PC-3 (cell line): Measurements from ENCODE around the gene ZNF681. TPM values are rescaled to one million over a fixed set of nuclear protein-coding genes. Genes with fewer than 3 reads are reported as not detected.
"Not testable (repeated sequence)": the region's sequence is repeated elsewhere in the genome, so short reads cannot be mapped to it uniquely, and the experiment has no call there.

ENCODE experiments used
- ATAC-seq: fragments of 200-7000 bp; cut with Tn5 transposase; 2 replicates; pipeline ENCODE4 v1.9.1; 2020; ENCODE audit warnings: mild to moderate bottlenecking, moderate library complexity
- BruUV-seq: library from RNA; stranded (reverse); fragments of 400-500 nt; replicated peaks from 2 replicates; lab custom pipeline; 2021; lab: Mats Ljungman, UMichigan
- CTCF ChIA-PET: fragments of 300-600 bp; sonication (Branson Sonifier 250); formaldehyde crosslinking; loops from one replicate; lab custom pipeline; 2022; ENCODE audit warnings: antibody characterized with exemption; lab: Charles Lee
- POLR2A ChIA-PET: fragments of 300-600 bp; sonication (Branson Sonifier 250); formaldehyde crosslinking; loops from one replicate; lab custom pipeline; 2022; ENCODE audit warnings: antibody characterized with exemption; ENCODE audit not compliant: unreplicated experiment; lab: Charles Lee
- DNase-seq: peaks from one replicate; pipeline ENCODE4 v3.0.0-alpha.2; 2015
- H2AFZ ChIP-seq: fragments of 300-600 bp; sonication (generic); 2 replicates; pipeline ENCODE4 v1.6.0; 2016; ENCODE audit warnings: antibody characterized with exemption, low read length
- H3F3A ChIP-seq: fragments of 300-600 bp; sonication (generic); one replicate; pipeline ENCODE4 v1.6.0; 2017; ENCODE audit warnings: antibody characterized with exemption, low read length, control low read depth, mild to moderate bottlenecking; ENCODE audit not compliant: unreplicated experiment
- H3K27ac ChIP-seq: fragments of 300-600 bp; sonication (generic); 2 replicates; pipeline ENCODE4 v1.5.1; 2016; ENCODE audit warnings: mild to moderate bottlenecking, low read length
- H3K27me3 ChIP-seq: fragments of 300-600 bp; sonication (generic); 2 replicates; pipeline ENCODE4 v1.6.1; 2016; ENCODE audit warnings: low read length, mixed read lengths
- H3K36me3 ChIP-seq: fragments of 300-600 bp; sonication (generic); 2 replicates; pipeline ENCODE4 v1.6.1; 2016; ENCODE audit warnings: low read depth, mixed run types, low read length, mixed read lengths
- H3K4me1 ChIP-seq: fragments of 300-600 bp; sonication (generic); 2 replicates; pipeline ENCODE4 v1.5.1; 2016; ENCODE audit warnings: low read length; ENCODE audit not compliant: insufficient read depth
- H3K4me2 ChIP-seq: fragments of 300-600 bp; sonication (generic); 2 replicates; pipeline ENCODE4 v1.6.0; 2016; ENCODE audit warnings: low read length
- H3K4me3 ChIP-seq: fragments of 300-600 bp; sonication (generic); 2 replicates; pipeline ENCODE4 v1.5.1; 2016; ENCODE audit warnings: mild to moderate bottlenecking, low read length, mixed read lengths
- H3K79me2 ChIP-seq: fragments of 300-600 bp; sonication (generic); 2 replicates; pipeline ENCODE4 v1.6.1; 2017; ENCODE audit warnings: low read length, mixed read lengths
- H3K9ac ChIP-seq: fragments of 300-600 bp; sonication (generic); 2 replicates; pipeline ENCODE4 v1.6.0; 2016; ENCODE audit warnings: mild to moderate bottlenecking, low read length
- H3K9me2 ChIP-seq: fragments of 300-600 bp; sonication (generic); replicated peaks from 2 replicates; pipeline ENCODE4 v1.6.1; 2016; ENCODE audit warnings: mixed run types, low read length, mixed read lengths
- H3K9me3 ChIP-seq: fragments of 300-600 bp; sonication (generic); 2 replicates; pipeline ENCODE4 v1.6.1; 2016; ENCODE audit warnings: low read length, mixed read lengths
- H4K20me1 ChIP-seq: fragments of 300-600 bp; sonication (generic); 2 replicates; pipeline ENCODE4 v1.6.1; 2016; ENCODE audit warnings: low read length, mixed read lengths
- CTCF ChIP-seq: fragments of 300-600 bp; sonication (generic); conservative IDR thresholded peaks from 2 replicates; pipeline ENCODE4 v1.5.1; 2017; ENCODE audit warnings: antibody characterized with exemption, low read depth, mild to moderate bottlenecking, low read length
- EZH2 ChIP-seq: fragments of 300-600 bp; sonication (generic); IDR thresholded peaks from one replicate; pipeline ENCODE4 v1.6.1; 2017; ENCODE audit warnings: antibody characterized with exemption, mild to moderate bottlenecking, low read length; ENCODE audit not compliant: unreplicated experiment
- EZH2phosphoT487 ChIP-seq: fragments of 300-600 bp; sonication (generic); IDR thresholded peaks from 2 replicates; pipeline ENCODE4 v1.6.1; 2018; ENCODE audit warnings: mild to moderate bottlenecking, antibody characterized with exemption, low read length, borderline replicate concordance
- intact Hi-C: fragments of 100-400 bp; cut with micrococcal nuclease; formaldehyde crosslinking; loops from 2 replicates; pipeline ENCODE4 v1.9.0; 2023
- total RNA-seq: library from RNA; depleted of rRNA; stranded (reverse); fragments of >200 nt; gene quantifications from 2 replicates; pipeline ENCODE4 v1.2.3, GENCODE V29; 2014

The ZNF681 gene
- total RNA-seq, 1 experiment from 2014 or later, result 2.6 TPM

GRCh38 chr19:23706657-23707056 lies 52.0 kb downstream of the ZNF681 start:
- no peak overlapping the region for H3K9ac ChIP-seq
- H3K9me2 ChIP-seq, result no peaks in the 10 kb centered on the region
- DNase-seq (no peak), ATAC-seq (no peak)
- H2AFZ ChIP-seq, result no peak overlapping the region
- no peaks in the 10 kb centered on the region for H3K4me1 ChIP-seq
- no peaks in the 10 kb centered on the region for H3F3A ChIP-seq
- ChIA-PET CTCF (no interaction called here), POLR2A (no interaction called here)
- H3K36me3 ChIP-seq, result no peaks in the 10 kb centered on the region
- H3K79me2 ChIP-seq, result no peaks in the 10 kb centered on the region
- no TSS peak for BruUV-seq
- H3K4me3 ChIP-seq, result no peak overlapping the region
- no peaks in the 10 kb centered on the region for H4K20me1 ChIP-seq
- no peak overlapping the region for H3K27ac ChIP-seq
- H3K27me3 ChIP-seq, result no peaks in the 10 kb centered on the region
- intact Hi-C loops, result no loop called here
- peaks cover 5% of the 10 kb centered on the region; the same call in 1 of the 2 replicates for H3K9me3 ChIP-seq
- TF ChIP-seq CTCF, result no peak
- no peak for TF ChIP-seq EZH2phosphoT487
- no peak for TF ChIP-seq EZH2
- H3K4me2 ChIP-seq, result no peak overlapping the region

GRCh38 chr19:23699521-23699860 lies 59.2 kb downstream of the ZNF681 start:
- Histone ChIP-seq H3K4me1 (peaks cover 6% of the 10 kb centered on the region; the same call in 1 of the 2 replicates), H3K36me3 (no peaks in the 10 kb centered on the region), H2AFZ (no peak overlapping the region), H3F3A (no peaks in the 10 kb centered on the region), H3K9ac (no peak overlapping the region), H3K79me2 (no peaks in the 10 kb centered on the region), H3K27ac (peak overlapping the region; percentile 43), H3K4me2 (no peak overlapping the region), H3K27me3 (no peaks in the 10 kb centered on the region), H4K20me1 (no peaks in the 10 kb centered on the region), H3K9me3 (no peaks in the 10 kb centered on the region; the same call in 1 of the 2 replicates), H3K4me3 (no peak overlapping the region), H3K9me2 (no peaks in the 10 kb centered on the region)
- intact Hi-C loops, result no loop called here
- ChIA-PET POLR2A (no interaction called here), CTCF (no interaction called here)
- peak; percentile 34 for DNase-seq
- no TSS peak for BruUV-seq
- ATAC-seq, result peak; percentile 49
- TF ChIP-seq CTCF (no peak), EZH2phosphoT487 (no peak), EZH2 (no peak)

GRCh38 chr19:23698711-23699520 lies 59.8 kb downstream of the ZNF681 start:
- peak overlapping the region; percentile 43 for H3K27ac ChIP-seq
- H2AFZ ChIP-seq, result no peak overlapping the region
- BruUV-seq, result no TSS peak
- H3K4me1 ChIP-seq, result peaks cover 6% of the 10 kb centered on the region; the same call in 1 of the 2 replicates
- no peak overlapping the region for H3K4me3 ChIP-seq
- H3F3A ChIP-seq, result no peaks in the 10 kb centered on the region
- ChIA-PET POLR2A (no interaction called here), CTCF (no interaction called here)
- H3K36me3 ChIP-seq, result no peaks in the 10 kb centered on the region
- no peaks in the 10 kb centered on the region for H3K9me2 ChIP-seq
- TF ChIP-seq EZH2 (no peak), EZH2phosphoT487 (no peak), CTCF (no peak)
- no peaks in the 10 kb centered on the region for H4K20me1 ChIP-seq
- intact Hi-C loops, result no loop called here
- H3K27me3 ChIP-seq, result no peaks in the 10 kb centered on the region
- peak; percentile 37 for ATAC-seq
- no peak overlapping the region for H3K4me2 ChIP-seq
- H3K79me2 ChIP-seq, result no peaks in the 10 kb centered on the region
- no peaks in the 10 kb centered on the region; the same call in 1 of the 2 replicates for H3K9me3 ChIP-seq
- H3K9ac ChIP-seq, result no peak overlapping the region
- DNase-seq, result peak; percentile 43

GRCh38 chr19:23692937-23693336 lies 65.8 kb downstream of the ZNF681 start:
- H3K27me3 ChIP-seq, H2AFZ ChIP-seq, H3F3A ChIP-seq, H3K4me1 ChIP-seq, H3K36me3 ChIP-seq, H4K20me1 ChIP-seq, POLR2A ChIA-PET, H3K9ac ChIP-seq, H3K79me2 ChIP-seq, H3K27ac ChIP-seq, BruUV-seq, H3K4me2 ChIP-seq, DNase-seq, intact Hi-C loops, ATAC-seq, H3K9me3 ChIP-seq, H3K9me2 ChIP-seq, CTCF ChIA-PET, H3K4me3 ChIP-seq: not testable (repeated sequence)
